ENCODE results near the gene FGF21. TPM values are rescaled to one million over a fixed set of nuclear protein-coding genes. Genes with fewer than 3 reads are reported as not detected.

The FGF21 gene
- total RNA-seq, 4 donors from 2014 or later = not detected

DNA sequence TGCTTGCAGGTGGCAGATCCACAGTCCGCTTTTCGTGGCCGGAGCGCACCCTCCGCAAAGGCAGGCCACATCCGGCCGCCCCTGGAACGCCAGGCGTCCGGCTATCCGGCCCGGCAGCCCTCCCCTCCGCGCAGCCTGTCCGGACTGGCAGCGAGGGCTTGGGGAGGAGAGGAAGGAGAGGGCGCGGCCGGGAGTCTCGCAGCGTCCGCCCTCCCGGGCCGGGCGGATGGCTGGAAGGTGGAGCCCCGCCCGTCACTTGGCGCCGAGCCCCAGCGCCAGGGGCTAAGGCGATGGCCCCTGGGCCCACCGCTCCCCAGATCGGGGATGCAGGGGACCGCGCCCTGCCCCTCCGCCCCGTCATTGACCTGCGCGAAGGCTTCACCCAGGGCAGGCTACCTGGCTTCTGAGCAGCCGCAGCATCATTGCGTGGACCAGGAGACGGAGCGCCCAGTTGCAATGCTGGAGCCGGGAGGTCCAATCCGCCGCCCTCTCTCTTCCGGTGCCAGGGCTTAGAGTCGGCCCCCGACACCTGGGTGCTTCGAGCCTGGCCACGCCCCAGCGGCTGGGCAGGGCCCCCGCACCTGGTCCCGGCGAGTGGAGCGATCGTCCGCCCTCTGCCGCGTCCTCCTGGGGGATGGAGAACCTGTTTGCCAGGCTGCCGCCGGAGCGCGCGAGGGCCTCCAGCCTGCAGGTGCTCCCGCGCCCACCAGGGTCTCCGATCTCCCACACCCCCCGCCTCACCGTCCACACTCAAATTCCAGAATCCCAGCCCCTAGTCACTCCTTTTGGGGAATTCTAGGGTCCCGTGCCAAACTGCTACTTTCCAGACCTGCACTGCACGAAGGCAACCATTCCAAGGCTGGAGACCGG lies 2.6 kb upstream of the FGF21 start, which contains the start of gene FUT1:
Gene FUT1 (minus strand): TSS at position 146 of the 870 bp plus-strand sequence. CDS start 1,360 bp downstream, outside the sequence.
- H3K27me3 ChIP-seq = peaks cover 0 to 44% (median 0%) of the 10 kb centered on the region in 4 donors
- H3K36me3 ChIP-seq = peaks cover 0 to 31% (median 0%) of the 10 kb centered on the region in 3 donors
- peak in 3 of 4 donors; percentile 22 to 67 (median 54) for TF ChIP-seq POLR2A (IDR thresholded peaks at IDR 0.05)
- TF ChIP-seq, protein P1, sequence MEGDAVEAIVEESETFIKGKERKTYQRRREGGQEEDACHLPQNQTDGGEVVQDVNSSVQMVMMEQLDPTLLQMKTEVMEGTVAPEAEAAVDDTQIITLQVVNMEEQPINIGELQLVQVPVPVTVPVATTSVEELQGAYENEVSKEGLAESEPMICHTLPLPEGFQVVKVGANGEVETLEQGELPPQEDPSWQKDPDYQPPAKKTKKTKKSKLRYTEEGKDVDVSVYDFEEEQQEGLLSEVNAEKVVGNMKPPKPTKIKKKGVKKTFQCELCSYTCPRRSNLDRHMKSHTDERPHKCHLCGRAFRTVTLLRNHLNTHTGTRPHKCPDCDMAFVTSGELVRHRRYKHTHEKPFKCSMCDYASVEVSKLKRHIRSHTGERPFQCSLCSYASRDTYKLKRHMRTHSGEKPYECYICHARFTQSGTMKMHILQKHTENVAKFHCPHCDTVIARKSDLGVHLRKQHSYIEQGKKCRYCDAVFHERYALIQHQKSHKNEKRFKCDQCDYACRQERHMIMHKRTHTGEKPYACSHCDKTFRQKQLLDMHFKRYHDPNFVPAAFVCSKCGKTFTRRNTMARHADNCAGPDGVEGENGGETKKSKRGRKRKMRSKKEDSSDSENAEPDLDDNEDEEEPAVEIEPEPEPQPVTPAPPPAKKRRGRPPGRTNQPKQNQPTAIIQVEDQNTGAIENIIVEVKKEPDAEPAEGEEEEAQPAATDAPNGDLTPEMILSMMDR (IDR thresholded peaks at IDR 0.05) = peak in 3 of 6 experiments; percentile 21 to 58 (median 26)
- peak within 1 kb of the TSS; percentile 63 to 86 (median 77) for H3K27ac ChIP-seq
- intact Hi-C loops (cut with DNase I) = no loop called here
- whole genome bisulfite sequencing, 2 donors = 9 to 20% methylated on average over 2 to 12 of the region's 73 CpGs
- H3K9me3 ChIP-seq = no peaks in the 10 kb centered on the region
- peak within 1 kb of the TSS; percentile 42 to 74 (median 60) for H3K4me3 ChIP-seq
- no peak for DNase-seq
- peaks cover 12 to 29% (median 19%) of the 10 kb centered on the region in 3 donors for H3K4me1 ChIP-seq

DNA sequence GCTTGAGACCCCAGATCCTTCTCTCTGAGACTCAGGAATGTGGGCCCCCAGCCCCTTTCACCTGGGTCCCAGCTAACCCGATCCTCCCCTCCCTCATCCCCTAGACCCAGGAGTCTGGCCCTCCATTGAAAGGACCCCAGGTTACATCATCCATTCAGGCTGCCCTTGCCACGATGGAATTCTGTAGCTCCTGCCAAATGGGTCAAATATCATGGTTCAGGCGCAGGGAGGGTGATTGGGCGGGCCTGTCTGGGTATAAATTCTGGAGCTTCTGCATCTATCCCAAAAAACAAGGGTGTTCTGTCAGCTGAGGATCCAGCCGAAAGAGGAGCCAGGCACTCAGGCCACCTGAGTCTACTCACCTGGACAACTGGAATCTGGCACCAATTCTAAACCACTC lies 463 bp downstream of the FGF21 start:
- WGBS, 2 donors = 100% methylated on average over 1 to 2 of the region's 5 CpGs
- Histone ChIP-seq H3K4me3 (no peak overlapping the region), H3K27me3 (peaks cover 0 to 40% (median 0%) of the 10 kb centered on the region in 4 donors), H3K4me1 (peaks cover 12 to 37% (median 19%) of the 10 kb centered on the region in 3 donors), H3K36me3 (peaks cover 0 to 3% (median 0%) of the 10 kb centered on the region in 3 donors), H3K27ac (no peak overlapping the region), H3K9me3 (no peaks in the 10 kb centered on the region)
- intact Hi-C loops (cut with DNase I) = no loop called here
- DNase-seq = no peak
- TF ChIP-seq POLR2A (IDR thresholded peaks at IDR 0.05) = no peak
- TF ChIP-seq, protein P1 (IDR thresholded peaks at IDR 0.05) = no peak

DNA sequence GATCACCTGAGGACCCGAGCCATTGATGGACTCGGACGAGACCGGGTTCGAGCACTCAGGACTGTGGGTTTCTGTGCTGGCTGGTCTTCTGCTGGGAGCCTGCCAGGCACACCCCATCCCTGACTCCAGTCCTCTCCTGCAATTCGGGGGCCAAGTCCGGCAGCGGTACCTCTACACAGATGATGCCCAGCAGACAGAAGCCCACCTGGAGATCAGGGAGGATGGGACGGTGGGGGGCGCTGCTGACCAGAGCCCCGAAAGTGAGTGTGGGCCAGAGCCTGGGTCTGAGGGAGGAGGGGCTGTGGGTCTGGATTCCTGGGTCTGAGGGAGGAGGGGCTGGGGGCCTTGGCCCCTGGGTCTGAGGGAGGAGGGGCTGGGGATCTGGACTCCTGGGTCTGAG lies 888 bp downstream of the FGF21 start:
- intact Hi-C loops (cut with DNase I) = no loop called here
- no peak for DNase-seq
- 89 to 100% methylated on average over 1 to 10 of the region's 11 CpGs for WGBS, 2 donors

DNA sequence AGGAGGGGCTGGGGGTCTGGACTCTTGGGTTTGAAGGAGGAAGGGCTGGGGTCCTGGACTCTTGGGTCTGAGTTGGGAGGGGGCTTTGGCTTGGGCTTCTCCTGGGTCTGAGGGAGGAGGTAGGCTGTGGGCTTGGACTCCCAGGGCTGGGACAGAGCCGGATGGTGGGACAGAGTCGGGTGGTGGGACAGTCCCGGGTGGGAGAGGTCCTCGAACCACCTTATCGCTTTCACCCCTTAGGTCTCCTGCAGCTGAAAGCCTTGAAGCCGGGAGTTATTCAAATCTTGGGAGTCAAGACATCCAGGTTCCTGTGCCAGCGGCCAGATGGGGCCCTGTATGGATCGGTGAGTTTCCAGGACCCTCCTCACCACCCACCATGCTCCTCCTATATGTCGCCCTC lies 1.4 kb downstream of the FGF21 start:
- 62 to 64% methylated on average over 2 to 8 of the region's 9 CpGs for WGBS, 2 donors
- Histone ChIP-seq H3K36me3 (no peaks in the 10 kb centered on the region), H3K4me3 (no peak overlapping the region), H3K27me3 (peaks cover 0 to 34% (median 0%) of the 10 kb centered on the region in 4 donors), H3K9me3 (no peaks in the 10 kb centered on the region), H3K27ac (no peak overlapping the region), H3K4me1 (peaks cover 12 to 28% (median 15%) of the 10 kb centered on the region in 3 donors)
- intact Hi-C loops (cut with DNase I) = no loop called here
- no peak for DNase-seq
- no peak for TF ChIP-seq POLR2A (IDR thresholded peaks at IDR 0.05)
- TF ChIP-seq, protein P1 (IDR thresholded peaks at IDR 0.05) = no peak

More for the DNA sequence above, 888 bp downstream of the FGF21 start:
- no peaks in the 10 kb centered on the region for H3K9me3 ChIP-seq
- TF ChIP-seq, protein P1 (IDR thresholded peaks at IDR 0.05) = no peak
- no peak for TF ChIP-seq POLR2A (IDR thresholded peaks at IDR 0.05)
- peaks cover 12 to 33% (median 17%) of the 10 kb centered on the region in 3 donors for H3K4me1 ChIP-seq
- H3K4me3 ChIP-seq = no peak overlapping the region
- no peaks in the 10 kb centered on the region for H3K36me3 ChIP-seq
- no peak overlapping the region for H3K27ac ChIP-seq
- H3K27me3 ChIP-seq = peaks cover 0 to 39% (median 0%) of the 10 kb centered on the region in 4 donors

DNA sequence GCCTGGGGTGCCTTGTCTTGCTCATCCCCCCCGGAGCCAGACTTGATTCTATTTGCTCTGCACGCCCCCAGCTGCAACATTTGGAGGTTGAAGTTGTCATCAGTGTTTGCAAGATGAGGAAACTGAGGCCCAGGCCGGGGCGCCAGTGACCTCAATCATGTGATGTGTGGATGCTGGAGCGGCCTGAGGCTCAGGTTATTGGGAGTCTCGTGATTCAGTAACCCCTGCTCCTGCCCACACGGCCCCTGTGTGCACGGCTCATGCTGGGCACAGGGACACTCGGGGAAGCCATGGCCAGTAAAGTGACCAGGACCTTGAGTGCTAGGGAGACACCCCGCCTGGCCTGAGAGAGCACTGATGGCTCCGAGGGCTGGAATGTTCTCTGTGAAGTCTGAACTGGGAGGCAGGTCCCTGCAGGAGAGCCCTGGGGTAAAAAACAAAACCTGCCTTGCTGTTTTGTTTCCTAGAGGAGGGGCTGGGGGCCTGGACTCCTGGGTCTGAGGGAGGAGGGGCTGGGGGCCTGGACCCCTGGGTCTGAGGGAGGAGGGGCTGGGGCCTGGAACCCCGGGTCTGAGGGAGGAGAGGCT lies 1.9 kb downstream of the FGF21 start:
- 40 to 69% methylated on average over 1 to 4 of the region's 12 CpGs for WGBS, 2 donors
- Histone ChIP-seq H3K4me1 (peaks cover 11 to 23% (median 12%) of the 10 kb centered on the region in 3 donors), H3K36me3 (no peaks in the 10 kb centered on the region), H3K4me3 (no peak overlapping the region), H3K27me3 (peaks cover 0 to 32% (median 0%) of the 10 kb centered on the region in 4 donors), H3K27ac (no peak overlapping the region), H3K9me3 (no peaks in the 10 kb centered on the region)
- TF ChIP-seq POLR2A (IDR thresholded peaks at IDR 0.05) = no peak
- TF ChIP-seq, protein P1 (IDR thresholded peaks at IDR 0.05) = no peak
- intact Hi-C loops (cut with DNase I) = no loop called here
- no peak for DNase-seq

Measured in esophagus squamous epithelium (tissue), 5 donors.